WI38 (cell line): ENCODE data around the gene SPEM3.

Source experiments
- H3K4me3 ChIP-seq: 2 replicates; pipeline ENCODE4 v1.5.1; 2011; ENCODE audit warnings: low read depth, mild to moderate bottlenecking, control low read depth, low read length
- TF ChIP-seq, protein P1 (sequence below): IDR thresholded peaks from 2 replicates; pipeline ENCODE4 v1.5.1; 2012; ENCODE audit warnings: low read depth, mild to moderate bottlenecking, control low read depth, low read length

The SPEM3 gene

DNA sequence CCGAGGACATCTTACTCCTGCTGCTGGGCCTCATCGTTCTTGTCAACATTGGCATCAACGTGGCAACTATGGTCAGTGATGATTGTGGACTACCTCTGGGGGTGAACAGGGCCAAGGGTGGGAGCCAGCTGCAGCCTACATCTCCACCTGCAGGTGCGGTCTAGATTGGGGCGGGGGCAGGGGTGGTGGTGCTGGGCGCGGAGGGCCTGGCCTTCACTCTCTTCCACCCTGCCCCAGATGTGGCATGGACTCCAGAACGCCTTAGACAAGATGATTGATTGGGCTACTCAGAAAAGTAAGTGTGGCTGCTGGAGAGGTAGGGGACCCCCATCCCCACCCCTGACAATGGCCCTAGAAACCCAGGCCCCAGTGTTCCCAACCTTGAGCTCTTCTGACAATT is 2.9 kb upstream of the SPEM3 start:
- H3K4me3 ChIP-seq = no peak overlapping the region
- TF ChIP-seq, protein P1, sequence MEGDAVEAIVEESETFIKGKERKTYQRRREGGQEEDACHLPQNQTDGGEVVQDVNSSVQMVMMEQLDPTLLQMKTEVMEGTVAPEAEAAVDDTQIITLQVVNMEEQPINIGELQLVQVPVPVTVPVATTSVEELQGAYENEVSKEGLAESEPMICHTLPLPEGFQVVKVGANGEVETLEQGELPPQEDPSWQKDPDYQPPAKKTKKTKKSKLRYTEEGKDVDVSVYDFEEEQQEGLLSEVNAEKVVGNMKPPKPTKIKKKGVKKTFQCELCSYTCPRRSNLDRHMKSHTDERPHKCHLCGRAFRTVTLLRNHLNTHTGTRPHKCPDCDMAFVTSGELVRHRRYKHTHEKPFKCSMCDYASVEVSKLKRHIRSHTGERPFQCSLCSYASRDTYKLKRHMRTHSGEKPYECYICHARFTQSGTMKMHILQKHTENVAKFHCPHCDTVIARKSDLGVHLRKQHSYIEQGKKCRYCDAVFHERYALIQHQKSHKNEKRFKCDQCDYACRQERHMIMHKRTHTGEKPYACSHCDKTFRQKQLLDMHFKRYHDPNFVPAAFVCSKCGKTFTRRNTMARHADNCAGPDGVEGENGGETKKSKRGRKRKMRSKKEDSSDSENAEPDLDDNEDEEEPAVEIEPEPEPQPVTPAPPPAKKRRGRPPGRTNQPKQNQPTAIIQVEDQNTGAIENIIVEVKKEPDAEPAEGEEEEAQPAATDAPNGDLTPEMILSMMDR = no peak

DNA sequence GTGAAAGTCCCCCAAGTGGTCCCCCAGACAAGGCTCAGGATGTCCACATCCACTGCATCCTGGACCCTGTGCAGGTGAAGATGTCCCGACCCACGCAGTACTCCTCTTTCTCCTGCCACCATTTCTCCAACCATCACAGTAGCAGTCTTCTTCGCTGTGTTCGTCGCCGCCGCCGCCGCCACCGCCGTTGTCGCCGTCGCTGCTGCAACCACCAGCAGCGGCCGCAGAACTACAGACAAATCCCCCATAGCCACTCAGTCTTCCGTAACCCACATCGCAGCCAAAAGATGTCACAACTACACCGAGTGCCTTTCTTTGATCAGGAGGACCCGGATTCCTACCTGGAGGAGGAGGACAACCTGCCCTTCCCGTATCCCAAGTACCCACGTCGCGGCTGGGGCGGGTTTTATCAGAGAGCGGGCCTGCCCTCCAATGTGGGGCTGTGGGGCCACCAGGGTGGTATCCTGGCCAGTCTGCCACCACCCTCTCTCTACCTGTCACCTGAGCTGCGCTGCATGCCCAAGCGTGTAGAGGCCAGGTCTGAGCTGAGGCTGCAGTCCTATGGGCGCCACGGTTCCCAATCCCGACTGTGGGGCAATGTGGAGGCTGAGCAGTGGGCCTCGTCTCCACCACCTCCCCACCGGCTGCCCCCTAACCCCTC is 2.3 kb upstream of the SPEM3 start:
- TF ChIP-seq, protein P1 = no peak
- H3K4me3 ChIP-seq = no peak overlapping the region

DNA sequence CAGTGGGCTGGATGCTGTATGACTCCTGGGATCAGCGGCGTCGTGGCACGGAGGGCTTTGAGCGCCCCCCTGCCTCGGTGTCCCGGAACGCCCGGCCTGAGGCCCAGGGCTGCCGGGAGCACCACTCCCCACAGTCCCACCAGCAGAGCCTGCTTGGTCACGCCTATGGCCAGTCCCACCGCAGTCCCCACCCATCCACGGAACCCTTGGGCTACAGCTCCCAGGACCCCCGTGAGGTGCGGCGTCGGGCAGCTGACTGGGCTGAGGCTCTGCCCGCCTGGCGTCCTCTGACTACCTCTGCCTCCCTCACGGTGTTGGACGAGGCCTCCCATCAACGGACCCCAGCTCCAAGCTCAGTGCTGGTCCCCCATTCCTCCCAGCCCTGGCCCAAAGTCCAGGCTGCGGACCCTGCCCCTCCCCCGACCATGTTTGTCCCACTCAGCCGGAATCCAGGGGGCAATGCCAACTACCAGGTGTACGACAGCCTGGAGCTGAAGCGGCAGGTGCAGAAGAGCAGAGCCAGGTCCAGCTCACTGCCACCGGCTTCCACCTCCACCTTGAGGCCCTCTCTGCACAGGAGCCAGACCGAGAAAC is 1.7 kb upstream of the SPEM3 start:
- TF ChIP-seq, protein P1 = no peak
- H3K4me3 ChIP-seq = no peak overlapping the region

DNA sequence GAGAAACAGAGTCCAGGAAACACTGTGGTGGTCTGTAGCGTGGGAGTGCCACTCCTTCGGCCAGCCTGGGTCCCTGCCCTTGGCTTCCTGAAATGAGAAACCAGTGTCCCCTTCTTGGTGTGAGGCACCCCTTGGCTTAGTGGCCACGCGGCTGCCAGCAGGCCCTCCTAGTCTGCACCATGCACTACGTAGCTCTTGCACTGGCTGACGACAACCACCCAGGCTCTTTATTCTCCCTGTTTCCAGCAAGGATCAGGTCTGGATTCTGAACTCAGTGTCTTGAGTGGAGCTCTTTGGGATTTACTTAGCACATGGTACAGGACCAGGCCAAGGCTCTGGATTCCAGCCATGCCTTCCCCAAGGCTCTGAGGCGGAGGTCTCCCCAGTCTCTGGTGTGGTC is 1.1 kb upstream of the SPEM3 start:
- TF ChIP-seq, protein P1 = no peak
- no peak overlapping the region for H3K4me3 ChIP-seq

DNA sequence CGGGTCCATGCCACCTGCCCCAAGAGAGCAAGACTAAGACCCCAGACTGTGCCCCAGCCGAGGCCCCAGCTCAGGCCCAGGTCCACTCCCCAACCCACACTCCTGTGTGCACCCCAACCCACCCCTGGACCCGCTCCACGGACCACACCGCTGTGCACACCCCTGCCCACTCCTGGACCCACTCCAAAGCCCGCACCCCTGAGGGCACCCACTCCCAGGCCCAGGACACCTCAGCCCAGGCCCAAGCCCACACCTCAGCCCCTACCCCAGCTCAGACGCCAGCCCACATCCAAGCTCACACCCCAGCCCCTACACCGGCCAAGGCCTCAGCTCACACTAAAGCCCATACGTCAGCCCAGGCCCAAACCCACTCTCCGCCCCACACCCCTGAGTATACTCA is 1.1 kb downstream of the SPEM3 start:
- TF ChIP-seq, protein P1 = no peak
- no peak overlapping the region for H3K4me3 ChIP-seq

DNA sequence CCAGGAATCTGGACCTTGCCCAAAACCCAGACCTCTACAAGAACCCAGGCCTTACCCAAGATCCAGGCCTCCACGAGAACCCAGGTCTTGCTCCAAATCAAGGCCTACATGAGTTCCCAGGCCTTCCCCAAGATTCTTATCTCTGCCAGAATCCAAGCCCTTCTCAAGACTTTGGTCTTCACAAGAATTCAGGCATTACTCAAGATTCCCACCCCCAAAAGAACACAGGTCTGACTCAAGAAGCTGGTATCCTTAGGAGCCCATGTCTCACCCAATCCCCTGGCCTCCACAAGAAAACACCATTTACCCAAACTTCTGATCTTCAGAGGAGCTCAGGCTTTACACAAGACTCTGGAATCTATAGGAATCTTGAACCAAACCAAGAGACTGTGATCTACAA is 2.6 kb downstream of the SPEM3 start:
- TF ChIP-seq, protein P1 = no peak
- H3K4me3 ChIP-seq = no peak overlapping the region

DNA sequence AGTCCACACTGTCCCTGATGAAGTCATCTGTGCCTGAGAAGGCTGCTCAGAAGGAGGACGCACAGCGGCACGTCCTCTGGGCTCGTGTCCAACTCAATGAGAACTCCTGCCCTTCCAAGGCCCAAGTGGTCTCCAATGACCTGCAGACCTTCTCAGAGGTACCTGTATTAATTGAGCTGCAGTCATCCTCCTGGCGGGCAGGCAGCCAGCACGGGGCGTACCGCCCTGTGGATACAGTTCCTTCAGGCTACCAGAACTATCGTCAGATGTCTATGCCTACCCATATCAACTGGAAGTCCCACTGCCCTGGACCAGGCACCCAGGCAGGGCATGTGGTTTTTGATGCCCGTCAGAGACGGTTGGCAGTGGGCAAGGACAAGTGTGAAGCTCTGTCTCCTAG is 3.6 kb downstream of the SPEM3 start:
- no peak overlapping the region for H3K4me3 ChIP-seq
- TF ChIP-seq, protein P1 = no peak
